ENCODE data around the gene MTMR1.

DNA sequence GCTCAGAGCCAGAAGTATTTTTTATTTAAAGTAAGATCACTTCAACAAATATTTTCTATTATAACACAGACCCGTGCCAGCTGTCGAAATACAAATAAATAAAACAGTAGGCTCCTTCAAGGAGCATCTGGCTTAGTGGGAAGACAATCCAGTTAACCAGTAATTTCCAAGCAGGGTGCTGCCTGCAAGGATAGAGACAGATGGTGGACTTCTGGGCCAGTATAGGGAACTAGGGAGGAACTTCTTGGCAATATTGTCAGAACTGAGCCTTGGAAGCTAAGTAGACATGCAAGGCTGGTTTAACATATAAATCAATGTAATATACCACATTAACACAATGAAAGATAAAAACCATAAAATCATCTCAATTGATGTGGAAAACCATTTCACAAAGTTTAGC is 17.0 kb upstream of the MTMR1 start:
- no peak for TF ChIP-seq EZH2 (optimal IDR thresholded peaks at IDR 0.05; ENCODE audit: low read depth, low read length)
- no peak for TF ChIP-seq CTCF (IDR thresholded peaks at IDR 0.05; ENCODE audit: low read length)
- TF ChIP-seq EZH2phosphoT487 (IDR thresholded peaks at IDR 0.05; ENCODE audit: low read length): no peak
